ENCODE results near the gene LTO1.
A peak's percentile ranks its signal among the peaks of the same experiment; 100 is the strongest.

LTO1 gene

GRCh38 chr11:69656536-69657455 lies 18.4 kb downstream of the LTO1 start:
- no peak for DNase-seq

GRCh38 chr11:69655479-69656428 lies 19.4 kb downstream of the LTO1 start:
- no peak for DNase-seq

GRCh38 chr11:69654660-69655478 lies 20.3 kb downstream of the LTO1 start:
- DNase-seq: peak; percentile 44

- DNase-seq: peak; percentile 46
These were observed 21.0 kb downstream of the LTO1 start for GRCh38 chr11:69654001-69654659.

- DNase-seq: no peak
These were observed 21.7 kb downstream of the LTO1 start for GRCh38 chr11:69653406-69653960.

- no peak for DNase-seq
These were observed 22.2 kb downstream of the LTO1 start for GRCh38 chr11:69652999-69653398.

GRCh38 chr11:69651834-69652620 lies 23.1 kb downstream of the LTO1 start:
- DNase-seq: no peak

GRCh38 chr11:69650832-69651344 lies 24.3 kb downstream of the LTO1 start:
- DNase-seq: no peak

GRCh38 chr11:69650081-69650831 lies 24.9 kb downstream of the LTO1 start:
- no peak for DNase-seq

- DNase-seq: no peak
These were observed 25.6 kb downstream of the LTO1 start for GRCh38 chr11:69649576-69649900.

GRCh38 chr11:69648679-69649575 lies 26.2 kb downstream of the LTO1 start:
- no peak for DNase-seq

- no peak for DNase-seq
These were observed 27.2 kb downstream of the LTO1 start for GRCh38 chr11:69647761-69648497.

- no peak for DNase-seq
These were observed 27.8 kb downstream of the LTO1 start for GRCh38 chr11:69647390-69647748.

GRCh38 chr11:69646493-69647389 lies 28.4 kb downstream of the LTO1 start:
- no peak for DNase-seq

- DNase-seq: peak; percentile 27
These were observed 29.2 kb downstream of the LTO1 start for GRCh38 chr11:69645801-69646492.

- no peak for DNase-seq
These were observed 30.0 kb downstream of the LTO1 start for GRCh38 chr11:69644962-69645675.
